Psoas muscle (tissue), 8 donors: ENCODE results near the gene CHCHD6. TPM values are rescaled to one million over a fixed set of nuclear protein-coding genes. Genes with fewer than 3 reads are reported as not detected.
A peak's percentile ranks its signal among the peaks of the same experiment; 100 is the strongest.
"Not testable (repeated sequence)": the region's sequence is repeated elsewhere in the genome, so short reads cannot be mapped to it uniquely, and the experiment has no call there.

Experiments
- ATAC-seq, 4 donors: fragments of 200-7000 bp; cut with Tn5 transposase; one replicate each; pipeline ENCODE4 v1.9.1; 2020; ENCODE audit warnings: moderate library complexity in 3 of 4, mild to moderate bottlenecking in 2 of 4
- DNase-seq, 2 donors: peaks; one replicate each; pipeline ENCODE4 v3.0.0-alpha.2; 2020
- H3K27ac ChIP-seq: fragments of 200-600 bp; one replicate; pipeline ENCODE4 v1.8.0; 2022
- H3K27me3 ChIP-seq, 3 donors: fragments of 200-600 bp in 1 of 3; one replicate each; pipeline versions ENCODE4 v1.6.1 to v1.8.0; 2013 to 2022; ENCODE audit warnings: low read length in 2 of 3, mild to moderate bottlenecking in 2 of 3, moderate library complexity in 1 of 3; ENCODE audit not compliant: insufficient read depth in 3 of 3
- H3K36me3 ChIP-seq, 2 donors: fragments of 200-600 bp in 1 of 2; one replicate each; pipeline versions ENCODE4 v1.6.1 to v1.8.0; 2013 to 2022; ENCODE audit warnings: low read depth in 1 of 2, mild to moderate bottlenecking in 1 of 2, moderate library complexity in 1 of 2; ENCODE audit not compliant: insufficient read depth in 1 of 2
- H3K4me1 ChIP-seq: fragments of 200-600 bp; one replicate; pipeline ENCODE4 v1.8.0; 2022
- H3K4me3 ChIP-seq: fragments of 200-600 bp; one replicate; pipeline ENCODE4 v1.8.0; 2022; ENCODE audit warnings: mild to moderate bottlenecking
- H3K9me3 ChIP-seq: fragments of 200-600 bp; one replicate; pipeline ENCODE4 v1.8.0; 2022
- CTCF ChIP-seq: fragments of 200-600 bp; IDR thresholded peaks from one replicate; pipeline ENCODE4 v1.8.0; 2022; ENCODE audit warnings: antibody characterized with exemption
- WGBS, 3 donors: extraction: QIAGEN DNeasy Blood & Tissue Kit; methylation state at CpG; one replicate each; pipeline versions ENCODE4 v1.1.6 to v1.1.7; 2013; 5-methylcytosine and 5-hydroxymethylcytosine counted together
- intact Hi-C, 2 donors: fragments of 100-400 bp; cut with DNase I; formaldehyde crosslinking; loops; one replicate each; pipeline versions ENCODE4 v1.11.0 to v1.14.2; 2022
- polyA plus RNA-seq, 3 donors: library from polyadenylated mRNA; stranded (reverse); fragments of 200-250 nt; gene quantifications; one replicate each; pipeline ENCODE4 v1.2.3, GENCODE V29; 2013
- total RNA-seq, 4 donors: library from RNA; stranded (reverse); fragmentation: NEBNext Ultra II Directional in 2 of 4; extraction: Animal tissue kit (Norgen Biotek cat#: 25700) in 2 of 4; gene quantifications; one replicate each; pipeline versions ENCODE4 v1.2.1 to v1.2.4, GENCODE V29; 2021 to 2023
- donor health status: healthy with polysubstance abuse.
- donor health status: DM: no; HTN: no; CAD: no; lungs with moderate emphysema.
- donor health status: Bipolar disorder and iron deficiency.
- donor health status: healthy.
- donor health status: DM: yes; HTN: yes; CAD: no.
- donor health status: DM: no; HTN: no; CAD: no.
- donor health status: DM: no; HTN: no; CAD: no.
- donor health status: DM: yes; HTN: yes; CAD: no.

CHCHD6 gene
- total and polyA plus RNA-seq, 7 donors, result 2.4 to 13.8 (median 3.5) TPM

- intact Hi-C loops, result no loop called here
- DNase-seq (no peak), ATAC-seq (no peak)
- Histone ChIP-seq H3K4me1 (no peaks in the 10 kb centered on the region), H3K27ac (no peak overlapping the region), H3K36me3 (no peaks in the 10 kb centered on the region), H3K4me3 (no peak overlapping the region), H3K9me3 (no peaks in the 10 kb centered on the region), H3K27me3 (no peaks in the 10 kb centered on the region)
- WGBS, 3 donors, result 92 to 96% (median 92%) methylated on average over 3 of the region's 3 CpGs
- no peak for TF ChIP-seq CTCF
Measured at GRCh38 chr3:126781406-126781805, 77.4 kb downstream of the CHCHD6 start.

- intact Hi-C loops, result no loop called here
- H3K27ac ChIP-seq, result no peak overlapping the region
- no peaks in the 10 kb centered on the region for H3K9me3 ChIP-seq
- 68 to 77% (median 77%) methylated on average over 12 of the region's 12 CpGs for WGBS, 3 donors
- H3K27me3 ChIP-seq, result no peaks in the 10 kb centered on the region
- peak in 1 of 4 donors; percentile 43 for ATAC-seq
- no peak overlapping the region for H3K4me3 ChIP-seq
- no peak for DNase-seq
- TF ChIP-seq CTCF, result no peak
- H3K4me1 ChIP-seq, result no peaks in the 10 kb centered on the region
- H3K36me3 ChIP-seq, result no peaks in the 10 kb centered on the region
Measured at GRCh38 chr3:126781889-126782491, 78.0 kb downstream of the CHCHD6 start.

- DNase-seq (peak in 1 of 2 donors; percentile 23), ATAC-seq (peak in 2 of 4 donors; percentile 42 to 44)
- Histone ChIP-seq H3K36me3 (no peaks in the 10 kb centered on the region), H3K27ac (no peak overlapping the region), H3K27me3 (no peaks in the 10 kb centered on the region), H3K9me3 (no peaks in the 10 kb centered on the region), H3K4me1 (no peaks in the 10 kb centered on the region), H3K4me3 (no peak overlapping the region)
- intact Hi-C loops, result no loop called here
- WGBS, 3 donors, result 64 to 72% (median 69%) methylated on average over 3 of the region's 3 CpGs
- TF ChIP-seq CTCF, result no peak
Measured at GRCh38 chr3:126782536-126782935, 78.5 kb downstream of the CHCHD6 start.

- WGBS, 3 donors, result 61 to 78% (median 68%) methylated on average over 2 of the region's 2 CpGs
- H3K4me1 ChIP-seq, result no peaks in the 10 kb centered on the region
- no peaks in the 10 kb centered on the region for H3K27me3 ChIP-seq
- no peak for DNase-seq
- no peaks in the 10 kb centered on the region for H3K9me3 ChIP-seq
- intact Hi-C loops, result no loop called here
- no peak overlapping the region for H3K4me3 ChIP-seq
- TF ChIP-seq CTCF, result no peak
- no peak overlapping the region for H3K27ac ChIP-seq
- no peak for ATAC-seq
- no peaks in the 10 kb centered on the region for H3K36me3 ChIP-seq
Measured at GRCh38 chr3:126784254-126784653, 80.2 kb downstream of the CHCHD6 start.

- H3K4me3 ChIP-seq, ATAC-seq, H3K27me3 ChIP-seq, H3K4me1 ChIP-seq, H3K36me3 ChIP-seq, H3K27ac ChIP-seq, DNase-seq, H3K9me3 ChIP-seq, intact Hi-C loops: not testable (repeated sequence)
- 77 to 85% (median 79%) methylated on average over 5 to 7 of the region's 7 CpGs for WGBS, 3 donors
Measured at GRCh38 chr3:126791320-126791719, 87.3 kb downstream of the CHCHD6 start.
